HG03175 (cell line): Measurements from ENCODE around the gene DLEU7.

Experiments
- ATAC-seq: cut with Tn5 transposase; IDR thresholded peaks from one replicate; pipeline ENCODE4 v1.9.1; 2021; ENCODE audit warnings: mild to moderate bottlenecking, moderate library complexity; ENCODE audit not compliant: unreplicated experiment

Gene DLEU7

DNA sequence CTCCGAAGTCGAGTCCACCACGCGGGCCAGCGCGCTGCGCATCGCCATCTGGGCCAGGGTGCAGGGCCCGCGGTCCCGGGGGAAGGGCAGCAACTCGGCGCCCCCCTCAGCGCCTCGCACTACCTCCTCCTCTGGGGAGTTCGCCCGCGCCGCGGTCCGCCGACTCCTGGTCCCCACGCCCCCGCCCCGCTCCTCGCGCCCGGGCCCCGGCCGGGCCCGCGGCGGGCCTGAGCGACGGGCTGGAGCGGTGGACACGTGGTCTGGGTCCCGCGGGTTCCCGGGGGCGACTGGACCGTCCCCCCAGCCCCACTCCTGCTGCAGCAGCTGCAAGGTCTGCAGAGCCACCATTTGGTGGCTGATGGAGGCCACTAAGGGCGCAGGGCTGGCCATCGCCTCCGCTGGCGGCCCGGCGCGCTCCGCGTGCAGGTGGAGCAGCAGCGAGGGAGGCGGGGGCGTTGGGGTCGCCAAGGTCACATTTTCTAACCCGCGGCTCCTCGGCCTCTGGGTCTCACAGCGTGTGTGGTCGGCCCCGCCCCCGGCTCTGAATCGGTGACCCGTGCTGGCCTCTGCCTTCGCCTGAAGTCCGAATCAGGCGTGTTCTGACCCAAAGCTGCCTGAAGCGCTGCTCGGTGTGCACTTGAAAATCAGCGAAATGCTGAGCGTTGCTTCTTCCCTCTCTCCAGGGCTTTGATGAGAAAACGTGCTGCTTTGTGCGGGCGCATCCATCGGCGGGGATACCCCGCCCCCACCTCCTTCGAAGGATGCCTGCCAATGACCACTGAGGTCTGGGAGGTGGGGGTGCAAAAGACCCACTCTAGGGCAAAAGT lies at the start of gene DLEU7:
DLEU7 (minus strand) TSS at position 436 of the 827 bp plus-strand sequence; CDS start at position 390, 46 bp downstream.
- ATAC-seq = no peak

DNA sequence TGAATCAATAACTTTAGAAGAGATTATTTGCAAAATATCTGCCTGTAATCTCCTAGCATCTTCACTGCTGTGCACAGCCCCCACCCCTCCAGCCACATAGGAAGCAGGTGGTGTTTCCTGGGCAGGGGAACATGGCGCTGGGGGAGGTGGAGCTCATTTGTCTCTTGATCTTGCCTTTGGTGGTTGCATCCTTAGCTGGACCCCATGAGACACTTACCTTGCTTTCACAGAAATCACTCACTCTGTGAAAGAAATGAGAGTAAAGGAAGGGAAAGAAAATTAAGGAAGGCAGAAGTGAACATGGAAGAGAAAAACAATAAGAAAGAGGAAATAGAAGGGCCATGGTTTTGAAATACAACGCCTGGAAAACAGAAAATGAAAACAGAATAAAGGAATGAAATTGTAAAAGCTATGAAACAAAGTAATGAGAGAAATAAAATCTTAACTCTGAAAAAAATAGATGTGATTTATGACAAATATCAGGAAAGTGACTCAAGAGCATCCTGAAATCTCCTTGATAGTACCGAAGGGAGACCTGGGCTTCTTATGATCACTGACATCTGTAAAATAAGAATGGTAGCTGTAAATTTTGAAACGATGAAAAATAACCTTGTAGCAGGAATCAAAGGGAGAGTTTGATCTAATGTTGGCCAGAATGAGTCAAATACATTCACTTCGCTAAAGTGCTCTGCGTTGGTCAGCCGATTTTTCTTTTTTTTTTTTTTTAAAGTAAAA lies 48.9 kb upstream of the DLEU7 start:
- ATAC-seq = no peak

DNA sequence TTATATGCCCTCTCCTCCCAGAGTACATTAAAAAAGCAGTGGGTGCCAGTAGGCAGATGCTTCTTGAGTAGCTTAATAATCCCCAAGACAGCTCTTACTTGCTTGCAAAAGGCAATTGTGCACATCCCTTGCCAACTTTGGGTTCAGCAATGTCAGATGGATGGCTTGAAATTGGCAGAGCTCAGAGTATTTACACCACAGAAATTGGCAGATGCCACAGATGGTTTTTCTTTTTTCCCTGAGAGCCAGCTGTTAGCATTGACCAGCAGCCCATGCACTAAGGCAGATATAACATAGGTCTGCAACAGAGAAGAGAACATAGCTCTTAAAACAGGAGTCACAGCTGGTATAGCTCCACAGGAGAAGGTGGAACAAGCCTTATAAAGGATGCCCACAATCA lies 47.7 kb upstream of the DLEU7 start:
- ATAC-seq = no peak

DNA sequence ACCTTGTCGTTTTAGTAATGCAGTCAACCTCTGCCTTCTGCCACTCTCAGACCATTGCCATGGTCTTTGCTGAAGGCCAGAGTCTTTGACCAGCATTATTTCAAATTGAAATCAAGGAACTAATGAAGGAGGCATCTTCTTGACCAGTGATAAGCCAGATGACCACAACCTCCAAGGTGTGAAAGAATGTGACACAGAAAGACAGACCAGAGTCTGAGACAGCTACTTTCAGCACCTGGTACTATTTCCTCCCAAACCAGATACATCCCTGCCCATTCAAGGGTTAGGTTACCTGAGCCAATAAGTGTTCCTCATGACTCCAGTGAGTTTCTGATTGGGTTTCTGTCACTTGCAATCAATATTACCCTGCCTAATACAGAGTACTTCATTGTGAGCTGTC lies 45.8 kb upstream of the DLEU7 start:
- no peak for ATAC-seq

DNA sequence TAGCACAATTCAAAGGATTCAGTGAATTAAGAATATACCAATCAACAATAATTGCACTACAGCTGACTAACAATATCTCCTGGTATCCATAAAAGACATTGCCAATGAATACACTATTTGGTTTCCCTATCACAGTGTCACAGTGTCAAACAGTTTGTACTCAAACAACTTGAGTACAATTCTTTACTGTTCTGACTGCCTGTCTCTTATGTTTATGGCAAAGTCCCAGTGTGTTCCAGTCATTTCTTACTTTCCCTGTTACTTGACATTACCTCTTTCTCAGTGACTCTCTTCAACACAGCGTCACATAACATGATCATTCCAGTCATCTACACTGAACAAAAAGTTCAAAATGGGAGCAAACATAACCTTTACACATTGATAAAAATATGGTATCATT lies 44.9 kb upstream of the DLEU7 start:
- ATAC-seq = no peak

DNA sequence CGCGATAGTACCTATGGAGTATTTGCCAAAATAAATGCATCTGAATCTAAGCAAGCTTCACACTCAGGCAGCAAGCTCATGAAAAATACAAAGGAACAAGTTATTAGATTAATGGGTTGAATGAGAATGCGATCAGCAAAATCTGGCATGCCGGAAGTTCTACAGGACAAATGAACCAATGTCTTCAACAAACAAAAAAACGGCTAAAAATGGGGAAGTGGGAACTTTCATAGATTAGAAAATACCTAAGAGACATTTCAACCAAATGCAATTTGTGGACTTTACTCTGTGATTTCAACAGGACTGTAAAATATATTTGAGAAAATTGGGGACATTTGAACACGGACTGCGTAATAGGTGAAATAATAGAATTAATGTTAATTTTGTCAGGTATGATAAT lies 43.7 kb upstream of the DLEU7 start:
- ATAC-seq = no peak

DNA sequence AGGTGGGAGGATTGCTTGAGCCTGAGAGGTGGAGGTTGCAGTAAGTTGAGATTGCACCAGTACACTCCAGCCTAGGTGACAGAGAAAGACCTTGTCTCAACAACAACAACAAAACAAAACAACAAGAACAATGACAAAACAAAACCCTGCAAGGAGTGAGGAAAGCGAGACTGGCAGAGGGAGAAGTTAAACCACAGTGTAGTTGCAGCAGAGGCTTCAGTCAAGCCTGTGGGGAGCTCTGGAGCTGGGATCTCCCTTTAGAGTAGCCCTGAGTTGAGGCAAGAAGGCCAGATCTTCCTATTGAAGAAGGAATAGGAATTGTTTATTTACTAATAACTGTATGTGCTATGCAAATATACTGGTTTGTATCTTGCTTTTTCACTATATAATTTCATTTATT lies 40.8 kb upstream of the DLEU7 start:
- ATAC-seq = no peak

DNA sequence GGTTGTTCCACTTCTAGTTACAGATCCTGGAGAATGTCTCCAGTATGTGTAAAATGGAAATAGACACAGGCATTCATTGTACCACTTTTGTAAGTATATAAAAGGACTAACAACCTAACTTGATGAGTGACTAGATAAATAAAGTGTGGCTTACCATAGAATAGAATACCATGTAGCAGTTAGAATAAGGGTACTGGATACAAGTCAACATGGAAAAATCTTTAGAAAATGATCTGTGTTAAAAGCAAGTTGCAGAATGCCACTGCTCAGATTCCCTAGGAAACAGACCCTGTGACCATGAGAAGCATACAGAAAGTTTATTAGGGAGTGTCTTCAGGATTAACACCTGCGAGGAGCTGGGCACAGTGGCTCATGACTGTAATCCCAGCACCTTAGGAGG lies 40.2 kb upstream of the DLEU7 start:
- ATAC-seq = no peak

DNA sequence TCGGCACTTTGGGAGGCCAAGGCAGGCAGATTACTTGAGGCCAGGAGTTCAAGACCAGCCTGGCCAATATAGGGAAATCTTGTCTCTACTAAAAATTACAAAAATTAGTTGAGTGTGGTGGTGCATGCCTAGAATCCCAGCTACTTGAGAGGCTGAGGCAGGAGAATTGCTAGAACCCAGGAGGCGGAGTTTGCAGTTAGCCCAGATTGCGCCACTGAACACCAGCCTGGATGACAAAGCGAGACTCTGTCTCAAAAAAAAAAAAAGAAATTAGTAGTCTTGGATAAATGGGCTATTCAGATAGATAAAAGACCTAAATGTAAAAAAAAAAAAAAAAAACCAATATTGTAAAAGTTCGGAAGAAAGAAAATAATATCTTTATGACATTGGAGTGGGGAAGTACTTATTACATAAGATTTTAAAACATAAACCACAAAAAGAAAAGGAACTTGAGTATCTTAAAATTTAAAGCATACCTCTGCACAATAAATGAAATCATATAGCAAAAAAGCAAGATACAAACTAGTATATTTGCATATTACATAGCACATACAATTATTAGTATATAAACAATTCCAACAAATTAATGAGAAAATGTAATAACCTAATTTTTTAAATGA lies 39.4 kb upstream of the DLEU7 start:
- no peak for ATAC-seq

DNA sequence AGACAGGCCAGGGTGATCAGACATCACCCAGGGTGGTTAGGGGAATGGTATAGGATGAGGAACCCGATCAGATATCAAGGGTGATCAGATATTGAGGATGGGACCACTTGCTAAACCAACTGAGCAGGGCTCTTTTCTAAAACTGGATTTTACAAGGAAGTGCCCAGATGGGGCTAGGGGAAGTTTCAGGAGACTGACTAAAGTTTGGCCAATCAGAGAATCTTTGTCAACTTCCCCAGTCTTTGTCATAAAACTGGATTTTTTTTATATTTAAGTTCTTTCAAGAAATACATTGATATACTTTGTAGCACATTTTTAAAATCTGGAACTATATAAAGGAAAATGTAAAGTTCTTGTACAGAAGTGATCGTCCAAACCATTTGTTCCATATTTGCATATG lies 30.5 kb upstream of the DLEU7 start:
- ATAC-seq = no peak

DNA sequence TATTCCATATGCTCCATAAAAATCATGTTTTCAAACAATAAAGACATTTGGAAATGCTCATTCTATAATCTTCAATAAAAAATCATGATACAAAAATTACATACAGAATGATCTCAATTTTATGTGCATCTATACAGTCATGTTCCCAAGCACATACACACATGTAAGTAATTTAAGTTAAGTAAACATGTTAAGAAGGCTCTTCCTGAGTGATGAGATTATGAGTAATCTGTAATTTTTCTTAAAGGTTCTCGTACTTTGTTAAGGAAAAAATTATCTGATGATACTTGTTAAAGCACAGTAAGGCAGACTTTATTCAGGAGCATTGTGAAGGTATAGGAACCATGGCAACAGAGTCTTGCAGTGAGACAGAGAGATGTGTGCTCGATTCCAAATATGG lies 30.0 kb upstream of the DLEU7 start:
- no peak for ATAC-seq

DNA sequence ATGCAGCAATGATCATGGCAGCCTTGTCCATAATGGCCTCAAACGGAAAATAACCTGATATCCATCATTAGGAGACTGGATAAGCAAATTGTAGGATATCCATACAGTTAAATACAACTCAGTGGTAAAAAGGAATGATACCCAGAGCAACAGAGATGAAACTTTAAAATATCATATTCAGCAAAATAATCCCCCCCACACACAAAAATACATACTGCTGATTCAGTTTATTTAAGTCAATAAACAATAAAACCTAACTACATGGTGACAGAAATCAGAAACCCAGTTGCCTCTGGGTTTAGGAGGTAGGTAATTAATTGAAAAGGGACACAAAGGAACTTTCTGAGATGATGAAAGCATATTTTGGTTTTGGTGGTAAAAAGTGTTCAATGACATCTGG lies 27.9 kb upstream of the DLEU7 start:
- ATAC-seq = no peak

DNA sequence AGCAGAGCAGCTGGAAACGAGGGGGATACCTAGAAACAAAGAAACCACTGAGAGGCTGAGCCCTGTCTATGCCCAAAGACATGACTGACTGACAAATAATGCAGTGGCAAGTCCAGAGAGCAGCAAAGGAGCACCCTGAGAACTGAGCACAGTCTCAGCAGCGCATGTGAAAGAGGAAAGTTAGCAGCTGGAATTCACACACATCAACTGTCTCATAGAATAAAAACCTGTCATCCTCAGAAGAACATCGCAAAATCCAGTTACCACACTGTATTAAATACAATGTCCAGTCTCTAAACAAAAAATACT lies 24.1 kb upstream of the DLEU7 start:
- ATAC-seq = no peak

DNA sequence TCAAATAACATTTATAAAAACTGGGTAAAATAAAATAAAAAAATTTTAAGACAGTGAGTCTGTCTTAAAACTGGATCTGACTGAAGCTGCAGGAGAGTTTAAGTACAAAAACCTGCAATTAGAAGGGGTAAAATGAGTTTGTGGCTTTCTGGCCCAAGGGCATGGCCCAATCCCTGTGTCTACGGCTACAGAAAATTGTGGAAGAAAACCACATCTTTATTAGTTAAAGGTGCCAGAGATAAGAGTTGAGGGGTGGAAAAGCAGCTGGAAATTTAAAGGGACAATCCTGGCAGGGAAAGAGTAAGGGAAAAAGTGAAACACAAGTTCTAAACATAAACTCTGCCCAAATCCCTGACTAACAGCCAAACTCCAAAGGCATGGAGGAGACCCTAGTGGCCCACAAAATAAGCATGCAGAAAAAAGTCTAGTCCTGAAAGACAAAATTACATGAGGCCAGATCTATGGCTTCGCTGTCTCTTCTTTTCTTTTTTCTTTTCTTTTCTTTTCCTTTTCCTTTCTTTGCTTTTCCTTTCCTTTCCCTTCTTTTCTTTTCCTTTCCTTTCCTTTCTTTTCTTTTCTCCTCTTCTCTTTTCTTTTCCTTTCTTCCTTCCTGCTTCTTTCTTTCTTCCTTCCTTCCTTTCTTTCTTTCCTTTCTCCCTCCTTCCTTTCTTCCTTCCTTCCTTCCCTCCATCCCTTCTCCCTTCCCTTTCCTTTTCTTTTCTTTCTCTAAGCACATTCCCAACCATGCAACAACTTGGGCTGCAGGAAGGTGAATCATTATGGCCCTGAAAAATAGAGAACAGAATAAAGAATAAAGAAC lies 23.5 kb upstream of the DLEU7 start:
- ATAC-seq = no peak

DNA sequence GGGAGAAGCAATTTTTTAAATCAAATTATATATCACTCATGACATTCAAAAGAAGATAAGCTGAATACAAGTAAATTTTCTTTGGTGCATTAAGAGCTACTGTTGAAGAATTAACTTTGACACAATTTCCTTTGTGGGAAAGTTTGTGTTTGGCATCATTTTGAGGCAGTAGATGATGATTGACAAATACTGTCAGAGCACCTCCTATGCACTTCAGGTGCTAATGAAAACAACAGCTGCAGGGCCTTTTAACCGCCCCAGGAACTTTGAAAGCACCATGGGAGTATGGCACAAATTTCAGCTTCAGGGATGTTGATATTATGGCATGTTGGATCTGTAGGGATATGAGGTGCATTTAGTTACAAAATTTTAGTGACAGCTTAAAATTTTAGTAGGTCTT lies 21.0 kb upstream of the DLEU7 start:
- ATAC-seq = no peak

DNA sequence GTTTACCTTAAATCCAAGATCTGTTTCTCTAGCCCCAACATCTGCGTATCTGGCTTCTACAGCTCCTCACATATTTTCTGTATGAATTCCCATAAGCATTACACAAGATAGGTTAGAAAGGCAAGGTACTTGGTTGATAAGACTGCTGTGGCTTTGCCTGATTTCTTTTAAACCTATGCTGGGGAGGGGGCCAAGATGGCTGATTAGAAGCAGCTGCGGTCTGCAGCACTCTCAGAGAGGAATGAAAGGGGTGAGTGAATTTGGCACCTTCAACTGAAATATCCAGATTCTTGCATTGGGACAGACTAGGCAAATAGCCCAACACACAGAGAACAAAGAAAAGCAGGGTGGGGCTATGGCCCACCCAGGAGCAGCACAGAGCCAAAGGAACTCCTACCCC lies 12.2 kb upstream of the DLEU7 start:
- ATAC-seq = no peak

DNA sequence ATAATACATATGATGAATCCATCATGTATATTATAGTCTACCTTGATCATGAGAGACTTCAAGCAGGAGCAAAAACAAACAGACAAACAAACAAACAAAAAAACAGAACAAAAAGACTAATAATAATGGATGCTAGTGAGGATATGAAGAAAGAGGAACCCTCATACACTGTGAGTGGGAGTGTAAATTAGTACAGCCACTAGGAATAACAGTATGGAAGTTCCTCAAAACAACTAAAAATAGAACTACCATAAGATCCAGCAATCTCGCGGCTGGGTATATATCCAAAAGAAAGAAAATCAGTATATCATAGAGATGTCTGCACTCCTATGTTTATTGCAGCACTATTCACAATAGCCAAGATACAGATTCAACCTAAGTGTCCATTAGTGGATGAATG lies 7.0 kb upstream of the DLEU7 start:
- ATAC-seq = no peak

DNA sequence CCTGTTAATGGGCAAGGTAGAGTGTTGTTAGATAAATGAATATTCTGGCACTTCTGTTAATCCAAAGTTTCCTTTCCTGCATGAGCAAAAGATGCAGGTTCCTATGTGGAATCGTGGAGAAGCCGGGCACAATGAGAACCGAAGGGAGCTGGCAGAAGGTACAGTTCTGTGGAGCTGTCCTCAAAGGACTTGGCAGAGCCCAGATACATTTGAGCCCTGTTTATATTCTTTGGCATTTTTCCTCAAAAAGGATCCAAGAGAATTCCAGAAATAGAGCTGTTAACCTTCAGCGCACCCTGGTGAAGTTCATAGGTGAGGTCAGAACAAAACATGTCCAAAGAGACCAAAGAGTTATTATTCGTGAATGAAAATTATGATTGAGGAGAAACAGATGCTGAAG lies 4.0 kb upstream of the DLEU7 start:
- ATAC-seq = no peak

DNA sequence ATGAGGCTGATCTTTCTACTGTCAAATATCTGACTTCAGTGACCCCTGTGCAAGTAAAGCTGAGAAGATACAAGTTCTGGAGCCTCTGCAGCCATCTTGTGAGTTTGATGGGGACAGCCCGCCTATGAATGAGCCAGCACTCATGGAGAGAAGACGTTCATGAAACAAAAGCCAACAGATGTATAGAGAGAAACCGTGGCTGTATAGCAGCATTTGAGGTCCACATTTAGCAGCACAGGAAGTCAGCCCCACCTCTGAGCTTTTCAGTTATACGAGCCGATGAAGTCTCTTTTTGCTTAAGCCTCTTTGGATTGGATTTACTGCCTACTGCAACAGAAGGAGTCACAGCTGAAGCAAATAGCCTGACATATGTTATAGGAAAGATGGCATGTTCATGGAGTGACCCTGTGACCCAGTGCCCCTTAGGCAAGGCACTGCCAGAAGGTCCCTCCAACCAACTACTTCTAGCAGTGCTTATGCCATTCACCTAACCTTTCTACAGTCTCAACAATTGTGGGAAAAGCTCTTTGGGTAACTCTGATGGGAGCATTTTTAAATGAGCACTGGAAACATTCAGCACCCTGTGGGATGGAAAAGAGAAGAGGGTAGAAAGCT lies 3.5 kb upstream of the DLEU7 start:
- ATAC-seq = no peak

DNA sequence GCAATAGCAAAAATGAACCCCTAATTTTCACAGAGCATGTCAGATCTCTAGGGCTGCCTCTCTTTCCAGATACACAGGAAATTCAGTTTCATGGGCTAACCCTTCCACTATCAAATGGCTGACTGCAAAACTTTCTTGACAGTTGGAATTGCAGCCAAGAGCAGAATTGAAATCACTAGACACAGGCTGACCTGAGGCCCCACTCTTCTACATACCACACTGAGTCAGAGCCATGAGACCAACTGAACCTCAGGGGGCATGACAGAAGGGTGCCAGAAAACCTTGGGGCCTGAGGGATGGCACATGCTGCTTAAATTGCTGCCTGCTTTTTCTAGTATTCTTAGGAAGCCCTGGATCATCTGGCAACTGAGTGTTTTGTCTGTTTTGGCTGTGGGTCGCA lies 1.7 kb upstream of the DLEU7 start:
- no peak for ATAC-seq
